ENCODE measurements around the gene TUBB6.

TUBB6 gene

DNA sequence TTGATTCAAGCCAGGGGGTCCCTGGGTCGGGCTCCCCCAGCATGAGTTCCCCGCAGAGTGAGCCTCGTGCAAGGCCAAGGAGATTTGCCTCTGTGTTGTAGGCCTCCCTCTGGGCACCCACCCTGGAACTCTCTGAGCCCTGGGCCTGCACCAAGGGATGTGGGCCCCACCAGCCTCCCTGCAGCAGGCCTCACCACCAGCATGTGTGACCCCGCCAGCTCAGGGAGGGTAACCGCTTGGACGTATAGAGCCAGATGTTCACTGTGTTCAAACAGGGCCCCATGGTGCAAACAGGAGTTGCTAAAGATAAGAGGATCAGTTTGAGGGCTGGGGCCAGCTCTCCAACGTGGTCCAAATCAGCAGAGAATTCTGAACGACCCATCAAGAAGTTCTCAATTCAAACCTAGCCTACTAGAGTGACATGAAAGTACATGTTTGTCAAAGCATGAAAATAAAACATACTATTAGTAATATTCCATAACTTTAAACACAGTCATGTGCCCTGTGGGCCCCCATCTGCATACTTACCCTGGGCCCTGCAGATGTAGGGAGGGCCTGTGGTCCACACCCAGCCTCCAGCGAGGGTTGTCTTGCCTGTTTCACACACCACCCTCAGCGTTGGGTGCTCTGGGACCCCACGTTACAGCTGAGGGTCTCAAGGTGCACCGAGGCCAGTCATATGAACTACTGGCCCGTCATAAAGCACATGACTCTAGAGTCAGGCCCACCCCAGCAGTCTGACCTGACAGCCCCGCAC is 5.5 kb upstream of the TUBB6 start:
- no peak overlapping the region for H3K4me3 ChIP-seq (ENCODE audit: low read depth, low read length)
- TF ChIP-seq, protein P1, sequence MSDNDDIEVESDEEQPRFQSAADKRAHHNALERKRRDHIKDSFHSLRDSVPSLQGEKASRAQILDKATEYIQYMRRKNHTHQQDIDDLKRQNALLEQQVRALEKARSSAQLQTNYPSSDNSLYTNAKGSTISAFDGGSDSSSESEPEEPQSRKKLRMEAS (IDR thresholded peaks at IDR 0.05; ENCODE audit: low read depth, low read length), result no peak
- TF ChIP-seq POLR2A (IDR thresholded peaks at IDR 0.05; ENCODE audit: extremely low read depth, insufficient read length), result no peak
- no peak for TF ChIP-seq MYC (IDR thresholded peaks at IDR 0.05; ENCODE audit: low read depth, low read length)
- TF ChIP-seq, protein P2, sequence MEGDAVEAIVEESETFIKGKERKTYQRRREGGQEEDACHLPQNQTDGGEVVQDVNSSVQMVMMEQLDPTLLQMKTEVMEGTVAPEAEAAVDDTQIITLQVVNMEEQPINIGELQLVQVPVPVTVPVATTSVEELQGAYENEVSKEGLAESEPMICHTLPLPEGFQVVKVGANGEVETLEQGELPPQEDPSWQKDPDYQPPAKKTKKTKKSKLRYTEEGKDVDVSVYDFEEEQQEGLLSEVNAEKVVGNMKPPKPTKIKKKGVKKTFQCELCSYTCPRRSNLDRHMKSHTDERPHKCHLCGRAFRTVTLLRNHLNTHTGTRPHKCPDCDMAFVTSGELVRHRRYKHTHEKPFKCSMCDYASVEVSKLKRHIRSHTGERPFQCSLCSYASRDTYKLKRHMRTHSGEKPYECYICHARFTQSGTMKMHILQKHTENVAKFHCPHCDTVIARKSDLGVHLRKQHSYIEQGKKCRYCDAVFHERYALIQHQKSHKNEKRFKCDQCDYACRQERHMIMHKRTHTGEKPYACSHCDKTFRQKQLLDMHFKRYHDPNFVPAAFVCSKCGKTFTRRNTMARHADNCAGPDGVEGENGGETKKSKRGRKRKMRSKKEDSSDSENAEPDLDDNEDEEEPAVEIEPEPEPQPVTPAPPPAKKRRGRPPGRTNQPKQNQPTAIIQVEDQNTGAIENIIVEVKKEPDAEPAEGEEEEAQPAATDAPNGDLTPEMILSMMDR (IDR thresholded peaks at IDR 0.05; ENCODE audit: low read depth, low read length), result no peak
- no peak for DNase-seq (ENCODE audit: low read depth)

DNA sequence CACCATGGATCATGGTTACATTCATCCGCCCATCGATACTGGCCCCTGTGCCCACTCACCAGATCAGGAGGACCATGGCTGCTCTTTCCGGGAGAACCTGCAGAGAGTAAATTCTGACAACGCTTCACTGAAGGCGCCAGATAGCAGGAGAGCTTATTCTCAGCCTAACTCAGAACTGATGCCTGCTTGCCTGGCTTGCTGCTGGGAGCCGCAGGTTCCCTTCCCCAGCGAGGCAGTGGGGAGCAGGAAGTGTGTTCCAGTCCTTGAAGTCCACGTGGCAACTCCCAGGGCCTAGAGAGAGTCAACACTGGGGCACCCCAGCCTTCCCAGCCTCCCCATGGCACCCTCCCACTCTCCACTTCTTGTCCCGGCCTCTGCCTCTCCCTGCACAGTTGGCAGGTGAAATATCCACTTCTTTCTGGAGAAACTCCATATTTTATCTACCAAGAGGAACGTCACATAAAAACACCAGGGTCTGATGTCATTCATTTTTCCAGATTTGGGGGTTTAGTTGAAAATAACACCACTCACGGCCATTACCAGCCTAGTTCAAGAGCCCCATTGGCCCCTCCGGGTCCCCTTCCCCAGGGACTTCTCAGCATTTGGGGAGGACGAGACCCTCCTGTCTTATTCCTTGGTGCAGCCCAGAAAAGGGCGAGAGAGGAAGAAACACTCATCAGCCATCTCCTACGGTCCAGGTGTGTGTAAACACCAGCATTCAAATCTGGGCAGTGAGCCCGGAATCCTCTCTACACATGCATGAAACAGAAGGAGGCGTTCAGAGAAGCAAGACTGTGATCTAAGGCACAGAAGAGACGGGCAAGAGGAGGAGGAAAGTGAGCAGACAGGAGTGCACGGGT is 3.5 kb upstream of the TUBB6 start:
- no peak for TF ChIP-seq MYC (IDR thresholded peaks at IDR 0.05; ENCODE audit: low read depth, low read length)
- no peak for TF ChIP-seq POLR2A (IDR thresholded peaks at IDR 0.05; ENCODE audit: extremely low read depth, insufficient read length)
- TF ChIP-seq, protein P2 (IDR thresholded peaks at IDR 0.05; ENCODE audit: low read depth, low read length), result no peak
- TF ChIP-seq, protein P1 (IDR thresholded peaks at IDR 0.05; ENCODE audit: low read depth, low read length), result no peak
- DNase-seq (ENCODE audit: low read depth), result no peak

DNA sequence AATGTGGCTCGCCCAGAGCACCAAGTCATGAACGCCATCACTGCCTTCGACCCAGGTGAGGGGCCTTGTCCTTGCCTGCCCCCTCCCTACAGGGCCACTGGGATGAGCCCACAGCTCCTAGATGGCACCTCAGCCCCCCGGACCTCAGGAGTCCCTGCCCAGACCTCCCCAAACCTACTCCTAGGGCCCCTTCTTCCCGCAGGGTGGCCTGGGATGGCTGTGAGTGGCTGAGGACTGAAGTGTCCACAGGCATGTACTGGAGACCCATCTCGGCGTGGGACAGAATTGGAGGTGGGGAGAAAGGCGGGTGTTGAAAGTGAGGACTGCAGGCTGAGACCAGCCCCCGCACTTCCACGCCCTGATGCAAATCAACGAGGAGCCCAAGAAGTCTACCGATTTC is 2.8 kb upstream of the TUBB6 start:
- TF ChIP-seq MYC (IDR thresholded peaks at IDR 0.05; ENCODE audit: low read depth, low read length) (no peak), POLR2A (IDR thresholded peaks at IDR 0.05; ENCODE audit: extremely low read depth, insufficient read length) (no peak)
- TF ChIP-seq, protein P2 (IDR thresholded peaks at IDR 0.05; ENCODE audit: low read depth, low read length), result no peak
- TF ChIP-seq, protein P1 (IDR thresholded peaks at IDR 0.05; ENCODE audit: low read depth, low read length), result no peak
- H3K4me3 ChIP-seq (ENCODE audit: low read depth, low read length), result no peak overlapping the region
- DNase-seq (ENCODE audit: low read depth), result no peak

More for the DNA sequence above, 3.5 kb upstream of the TUBB6 start:
- H3K4me3 ChIP-seq (ENCODE audit: low read depth, low read length), result no peak overlapping the region

DNA sequence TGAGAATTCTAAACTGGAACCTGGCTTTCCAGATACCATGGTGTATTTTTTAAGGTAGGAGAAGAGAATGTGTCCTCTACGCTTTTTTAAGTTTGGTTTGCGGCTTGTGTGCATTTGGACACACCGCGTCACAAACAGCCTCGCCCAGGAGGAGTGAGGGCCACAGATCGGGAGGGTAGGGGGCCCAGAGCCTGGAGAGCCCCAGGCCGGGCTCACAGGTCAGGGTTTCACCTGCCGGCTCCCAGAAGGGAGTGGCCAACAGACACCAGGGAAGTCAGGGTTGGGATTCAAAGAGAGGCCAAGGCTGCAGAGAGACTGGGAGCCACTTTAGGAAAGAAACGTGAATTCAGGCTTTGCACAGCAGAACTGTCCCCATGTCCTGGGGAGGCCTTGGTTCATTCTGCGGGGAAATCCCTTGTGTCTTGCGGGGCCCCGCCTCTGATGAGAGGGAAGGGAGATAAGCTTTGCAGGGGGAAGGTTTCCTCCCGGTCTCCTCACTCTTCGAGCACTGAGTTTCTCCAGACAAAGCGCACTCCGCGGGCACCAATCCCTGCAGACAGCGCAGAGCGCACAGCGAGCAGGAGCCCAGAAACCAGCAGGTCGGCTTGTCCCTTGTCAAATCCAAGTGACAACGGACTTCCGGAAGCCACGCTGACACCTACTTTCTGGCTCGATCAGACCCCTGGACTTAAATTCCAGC is 2.0 kb upstream of the TUBB6 start:
- no peak for DNase-seq (ENCODE audit: low read depth)
- no peak for TF ChIP-seq MYC (IDR thresholded peaks at IDR 0.05; ENCODE audit: low read depth, low read length)
- TF ChIP-seq, protein P2 (IDR thresholded peaks at IDR 0.05; ENCODE audit: low read depth, low read length), result no peak
- no peak for TF ChIP-seq POLR2A (IDR thresholded peaks at IDR 0.05; ENCODE audit: extremely low read depth, insufficient read length)
- TF ChIP-seq, protein P1 (IDR thresholded peaks at IDR 0.05; ENCODE audit: low read depth, low read length), result no peak
- H3K4me3 ChIP-seq (ENCODE audit: low read depth, low read length), result no peak overlapping the region
